ENCODE measurements around the gene GDF10. TPM values are rescaled to one million over a fixed set of nuclear protein-coding genes. Genes with fewer than 3 reads are reported as not detected.
A peak's percentile ranks its signal among the peaks of the same experiment; 100 is the strongest.

GDF10 gene
- total RNA-seq, 4 donors from 2014 or later = 0.23 to 3.9 (median 1.0) TPM

- intact Hi-C loops (cut with DNase I; ENCODE audit: low total_unique reads) = no loop called here
- TF ChIP-seq CTCF (IDR thresholded peaks at IDR 0.05) (no peak), POLR2A (IDR thresholded peaks at IDR 0.05) (no peak)
- peak in 1 of 2 donors; percentile 75 for DNase-seq (ENCODE audit: low spot score in 2 of 2)
- WGBS, 2 donors = 67 to 79% methylated on average over 11 of the region's 11 CpGs
- no peak overlapping the region for H3K4me3 ChIP-seq (ENCODE audit: low read depth, poor library complexity, severe bottlenecking)
Measured at GRCh38 chr10:47276576-47277351, 23.2 kb upstream of the GDF10 start.

- intact Hi-C loops (cut with DNase I; ENCODE audit: low total_unique reads) = no loop called here
- peak in 1 of 2 donors; percentile 77 for DNase-seq (ENCODE audit: low spot score in 2 of 2)
- no peak for TF ChIP-seq POLR2A (IDR thresholded peaks at IDR 0.05)
- TF ChIP-seq CTCF (IDR thresholded peaks at IDR 0.05) = no peak
- no peak overlapping the region for H3K4me3 ChIP-seq (ENCODE audit: low read depth, poor library complexity, severe bottlenecking)
- WGBS, 2 donors = 64 to 65% methylated on average over 7 of the region's 7 CpGs
Measured at GRCh38 chr10:47277352-47278151, 22.4 kb upstream of the GDF10 start.

GRCh38 chr10:47278152-47278473 is 21.9 kb upstream of the GDF10 start:
- no peak overlapping the region for H3K4me3 ChIP-seq (ENCODE audit: low read depth, poor library complexity, severe bottlenecking)
- intact Hi-C loops (cut with DNase I; ENCODE audit: low total_unique reads) = no loop called here
- 78 to 85% methylated on average over 14 to 15 of the region's 15 CpGs for WGBS, 2 donors
- DNase-seq (ENCODE audit: low spot score in 2 of 2) = peak in 1 of 2 donors; percentile 76
- no peak for TF ChIP-seq POLR2A (IDR thresholded peaks at IDR 0.05)
- no peak for TF ChIP-seq CTCF (IDR thresholded peaks at IDR 0.05)

DNA sequence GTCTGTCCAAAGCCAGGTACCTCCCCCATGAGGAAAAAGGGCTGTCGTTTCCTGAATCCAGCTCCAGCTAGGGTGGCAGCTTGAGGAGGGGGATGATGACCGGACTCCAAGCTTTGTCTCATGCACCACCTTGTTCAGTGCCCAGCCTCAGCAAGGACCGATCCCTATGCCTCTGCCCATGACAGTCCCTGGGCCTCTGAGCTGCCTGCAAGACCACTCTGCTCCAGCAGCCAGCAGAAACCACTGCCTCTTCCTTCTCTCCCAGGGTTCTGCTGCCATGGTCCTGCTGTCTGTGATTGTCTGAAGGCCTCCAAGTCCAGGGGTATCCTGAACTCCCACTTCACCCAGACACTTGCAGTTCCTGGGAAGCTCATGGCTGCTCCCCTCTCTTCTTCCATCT is 21.3 kb upstream of the GDF10 start:
- WGBS, 2 donors = 90 to 93% methylated on average over 3 of the region's 3 CpGs

GRCh38 chr10:47279276-47279675 is 20.7 kb upstream of the GDF10 start:
- no peak overlapping the region for H3K4me3 ChIP-seq (ENCODE audit: low read depth, poor library complexity, severe bottlenecking)
- TF ChIP-seq CTCF (IDR thresholded peaks at IDR 0.05) (no peak), POLR2A (IDR thresholded peaks at IDR 0.05) (no peak)
- DNase-seq (ENCODE audit: low spot score in 2 of 2) = no peak
- intact Hi-C loops (cut with DNase I; ENCODE audit: low total_unique reads) = no loop called here
- WGBS, 2 donors = 90 to 93% methylated on average over 2 of the region's 2 CpGs

More for the DNA sequence above, 21.3 kb upstream of the GDF10 start:
- DNase-seq (ENCODE audit: low spot score in 2 of 2) = peak in 1 of 2 donors; percentile 72
- intact Hi-C loops (cut with DNase I; ENCODE audit: low total_unique reads) = no loop called here
- no peak for TF ChIP-seq CTCF (IDR thresholded peaks at IDR 0.05)
- no peak for TF ChIP-seq POLR2A (IDR thresholded peaks at IDR 0.05)
- H3K4me3 ChIP-seq (ENCODE audit: low read depth, poor library complexity, severe bottlenecking) = no peak overlapping the region

Data from lower leg skin (tissue), 4 donors.